ENCODE measurements around the gene LRRC8A.

DNA sequence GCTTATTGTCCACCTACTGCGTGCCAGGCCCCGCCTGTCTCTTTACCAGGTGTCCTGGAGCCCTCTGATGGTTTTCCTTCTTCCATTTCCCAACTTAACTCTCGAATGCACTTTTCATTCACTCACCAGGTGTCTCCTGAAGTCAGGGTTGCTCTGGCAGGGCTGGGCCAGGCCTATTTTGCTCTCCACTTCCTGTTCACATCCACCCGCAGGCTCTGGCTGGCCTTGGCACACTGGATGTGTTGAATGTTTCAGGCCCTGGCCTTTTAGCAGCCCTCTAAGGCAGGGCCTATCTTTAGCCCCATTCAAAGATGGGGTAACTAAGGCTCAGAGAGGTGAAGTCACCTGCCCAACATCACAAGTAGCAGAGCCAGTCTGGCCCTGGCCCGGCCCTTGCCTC lies 16.4 kb downstream of the LRRC8A start:
- TF ChIP-seq, protein P1, sequence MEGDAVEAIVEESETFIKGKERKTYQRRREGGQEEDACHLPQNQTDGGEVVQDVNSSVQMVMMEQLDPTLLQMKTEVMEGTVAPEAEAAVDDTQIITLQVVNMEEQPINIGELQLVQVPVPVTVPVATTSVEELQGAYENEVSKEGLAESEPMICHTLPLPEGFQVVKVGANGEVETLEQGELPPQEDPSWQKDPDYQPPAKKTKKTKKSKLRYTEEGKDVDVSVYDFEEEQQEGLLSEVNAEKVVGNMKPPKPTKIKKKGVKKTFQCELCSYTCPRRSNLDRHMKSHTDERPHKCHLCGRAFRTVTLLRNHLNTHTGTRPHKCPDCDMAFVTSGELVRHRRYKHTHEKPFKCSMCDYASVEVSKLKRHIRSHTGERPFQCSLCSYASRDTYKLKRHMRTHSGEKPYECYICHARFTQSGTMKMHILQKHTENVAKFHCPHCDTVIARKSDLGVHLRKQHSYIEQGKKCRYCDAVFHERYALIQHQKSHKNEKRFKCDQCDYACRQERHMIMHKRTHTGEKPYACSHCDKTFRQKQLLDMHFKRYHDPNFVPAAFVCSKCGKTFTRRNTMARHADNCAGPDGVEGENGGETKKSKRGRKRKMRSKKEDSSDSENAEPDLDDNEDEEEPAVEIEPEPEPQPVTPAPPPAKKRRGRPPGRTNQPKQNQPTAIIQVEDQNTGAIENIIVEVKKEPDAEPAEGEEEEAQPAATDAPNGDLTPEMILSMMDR (optimal IDR thresholded peaks at IDR 0.05 in 1 of 3, IDR thresholded peaks at IDR 0.05 in 1 of 3, conservative IDR thresholded peaks at IDR 0.05 in 1 of 3; ENCODE audit: extremely low read depth in 1 of 3, insufficient read depth in 2 of 3, low read length in 3 of 3): no peak
- TF ChIP-seq EZH2 (IDR thresholded peaks at IDR 0.05; ENCODE audit: low read length): no peak
